KMS-11 (cell line): ENCODE measurements around the gene SLC35F3.

Experiments
- H2AFZ ChIP-seq: fragments of 200-600 bp; sonication (generic); 2 replicates; pipeline ENCODE4 v1.6.1; 2016; ENCODE audit warnings: antibody characterized with exemption, mixed run types, low read depth
- H3K27ac ChIP-seq: fragments of 200-600 bp; sonication (generic); 2 replicates; pipeline ENCODE4 v1.6.1; 2016; ENCODE audit warnings: mild to moderate bottlenecking, mixed run types
- H3K27me3 ChIP-seq: fragments of 200-600 bp; sonication (generic); 2 replicates; pipeline ENCODE4 v1.6.1; 2017; ENCODE audit warnings: mild to moderate bottlenecking, low read depth, mixed run types, moderate library complexity; ENCODE audit not compliant: insufficient read depth
- H3K36me3 ChIP-seq: fragments of 200-600 bp; sonication (generic); 2 replicates; pipeline ENCODE4 v1.6.1; 2017; ENCODE audit warnings: mild to moderate bottlenecking, mixed run types; ENCODE audit not compliant: insufficient read depth
- H3K4me1 ChIP-seq: fragments of 200-600 bp; sonication (generic); 2 replicates; pipeline ENCODE4 v1.6.1; 2016; ENCODE audit warnings: mild to moderate bottlenecking, low read depth, mixed run types; ENCODE audit not compliant: poor library complexity, severe bottlenecking
- H3K4me2 ChIP-seq: fragments of 200-600 bp; sonication (generic); 2 replicates; pipeline ENCODE4 v1.7.0; 2016; ENCODE audit warnings: mild to moderate bottlenecking, mixed run types
- H3K4me3 ChIP-seq: fragments of 200-600 bp; sonication (generic); IDR thresholded peaks from 2 replicates; pipeline ENCODE4 v1.6.1; 2017; ENCODE audit warnings: low read depth, low read length, mixed read lengths; ENCODE audit not compliant: insufficient read depth
- H3K79me2 ChIP-seq: fragments of 200-600 bp; sonication (generic); 2 replicates; pipeline ENCODE4 v1.6.1; 2016; ENCODE audit warnings: low read depth, mixed run types; ENCODE audit not compliant: insufficient read depth
- H3K9ac ChIP-seq: fragments of 200-600 bp; sonication (generic); 2 replicates; pipeline ENCODE4 v1.6.1; 2016; ENCODE audit warnings: mild to moderate bottlenecking, mixed run types
- H4K20me1 ChIP-seq: fragments of 200-600 bp; sonication (generic); 2 replicates; pipeline ENCODE4 v1.6.1; 2016; ENCODE audit warnings: mild to moderate bottlenecking, mixed run types; ENCODE audit not compliant: insufficient read depth
- TF ChIP-seq, protein P1 (sequence below): fragments of 200-600 bp; sonication (generic); conservative IDR thresholded peaks from 2 replicates; pipeline ENCODE4 v1.6.1; 2017; ENCODE audit warnings: low read depth, mild to moderate bottlenecking, antibody characterized with exemption, low read length, moderate library complexity, mixed read lengths

SLC35F3 gene

DNA sequence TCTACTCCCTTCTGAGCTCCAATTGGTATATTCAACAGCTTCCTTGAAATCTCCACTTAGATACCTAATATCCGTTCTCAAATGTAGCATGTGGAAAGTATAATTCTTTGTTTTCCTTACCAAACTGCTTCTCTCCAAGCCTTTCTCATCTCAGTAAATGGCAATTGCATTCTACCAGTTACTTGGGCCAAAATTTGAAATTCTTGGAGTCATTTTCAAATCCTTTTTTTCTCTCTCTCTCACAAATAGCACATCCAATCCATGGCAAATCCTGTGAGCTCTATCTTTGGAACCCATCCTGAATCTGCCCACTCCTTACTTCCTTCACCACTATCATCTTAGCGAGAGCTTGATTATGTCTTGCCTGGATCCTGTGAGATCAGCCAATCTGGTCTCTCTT lies 39.3 kb upstream of the SLC35F3 start:
- H3K36me3 ChIP-seq: no peaks in the 10 kb centered on the region
- no peaks in the 10 kb centered on the region for H4K20me1 ChIP-seq
- H3K27me3 ChIP-seq: no peaks in the 10 kb centered on the region
- H3K27ac ChIP-seq: no peak overlapping the region
- H3K4me1 ChIP-seq: peaks cover 4% of the 10 kb centered on the region
- H3K4me3 ChIP-seq: no peak overlapping the region
- H3K9ac ChIP-seq: no peak overlapping the region
- H3K79me2 ChIP-seq: no peaks in the 10 kb centered on the region
- TF ChIP-seq, protein P1, sequence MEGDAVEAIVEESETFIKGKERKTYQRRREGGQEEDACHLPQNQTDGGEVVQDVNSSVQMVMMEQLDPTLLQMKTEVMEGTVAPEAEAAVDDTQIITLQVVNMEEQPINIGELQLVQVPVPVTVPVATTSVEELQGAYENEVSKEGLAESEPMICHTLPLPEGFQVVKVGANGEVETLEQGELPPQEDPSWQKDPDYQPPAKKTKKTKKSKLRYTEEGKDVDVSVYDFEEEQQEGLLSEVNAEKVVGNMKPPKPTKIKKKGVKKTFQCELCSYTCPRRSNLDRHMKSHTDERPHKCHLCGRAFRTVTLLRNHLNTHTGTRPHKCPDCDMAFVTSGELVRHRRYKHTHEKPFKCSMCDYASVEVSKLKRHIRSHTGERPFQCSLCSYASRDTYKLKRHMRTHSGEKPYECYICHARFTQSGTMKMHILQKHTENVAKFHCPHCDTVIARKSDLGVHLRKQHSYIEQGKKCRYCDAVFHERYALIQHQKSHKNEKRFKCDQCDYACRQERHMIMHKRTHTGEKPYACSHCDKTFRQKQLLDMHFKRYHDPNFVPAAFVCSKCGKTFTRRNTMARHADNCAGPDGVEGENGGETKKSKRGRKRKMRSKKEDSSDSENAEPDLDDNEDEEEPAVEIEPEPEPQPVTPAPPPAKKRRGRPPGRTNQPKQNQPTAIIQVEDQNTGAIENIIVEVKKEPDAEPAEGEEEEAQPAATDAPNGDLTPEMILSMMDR: no peak
- H2AFZ ChIP-seq: no peak overlapping the region
- no peak overlapping the region for H3K4me2 ChIP-seq

DNA sequence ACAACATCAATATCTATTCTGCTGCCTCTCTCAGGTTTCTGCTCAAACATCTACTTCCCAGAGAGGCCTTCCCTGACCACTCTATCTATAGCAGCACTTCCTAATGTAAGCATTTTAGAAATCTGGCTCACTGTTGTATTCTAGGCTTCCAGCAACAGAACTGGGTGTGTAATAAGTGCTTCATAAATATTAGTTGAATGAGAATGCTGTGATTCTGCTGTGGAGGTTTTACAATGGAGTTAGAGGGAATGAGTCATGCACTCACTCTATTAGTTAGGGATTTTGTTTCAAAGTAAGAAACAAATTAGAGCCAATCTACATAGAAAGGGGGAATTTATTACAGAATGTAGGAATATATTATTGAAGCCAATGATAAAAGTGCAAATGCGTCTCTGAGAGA lies 38.6 kb upstream of the SLC35F3 start:
- no peaks in the 10 kb centered on the region for H4K20me1 ChIP-seq
- peaks cover 4% of the 10 kb centered on the region for H3K4me1 ChIP-seq
- H3K79me2 ChIP-seq: no peaks in the 10 kb centered on the region
- TF ChIP-seq, protein P1: no peak
- H3K4me2 ChIP-seq: no peak overlapping the region
- H3K27ac ChIP-seq: no peak overlapping the region
- no peaks in the 10 kb centered on the region for H3K27me3 ChIP-seq
- H3K4me3 ChIP-seq: no peak overlapping the region
- H3K36me3 ChIP-seq: no peaks in the 10 kb centered on the region
- H3K9ac ChIP-seq: no peak overlapping the region
- no peak overlapping the region for H2AFZ ChIP-seq

DNA sequence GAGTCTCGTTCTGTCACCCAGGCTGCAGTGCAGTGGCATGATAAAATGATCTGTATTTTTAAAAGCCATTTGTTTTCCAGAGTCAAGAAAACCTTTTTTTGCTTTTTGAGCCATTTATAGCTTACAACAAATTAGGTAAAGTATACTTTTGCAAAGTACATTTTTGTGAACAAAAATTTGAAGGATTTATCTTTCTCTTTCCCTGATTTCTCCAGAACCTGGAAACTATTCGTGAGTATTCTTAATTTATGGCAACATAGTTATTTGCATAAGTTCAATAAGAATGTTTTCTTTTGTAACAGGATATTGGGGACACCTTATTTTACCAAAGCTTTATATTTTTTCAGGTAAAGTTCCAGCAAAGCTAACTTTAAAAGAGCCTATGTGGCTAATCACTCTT lies 37.4 kb upstream of the SLC35F3 start:
- Histone ChIP-seq H3K36me3 (no peaks in the 10 kb centered on the region), H3K79me2 (no peaks in the 10 kb centered on the region), H2AFZ (no peak overlapping the region), H3K27ac (no peak overlapping the region), H3K9ac (no peak overlapping the region), H3K4me1 (peaks cover 4% of the 10 kb centered on the region), H4K20me1 (no peaks in the 10 kb centered on the region), H3K4me2 (no peak overlapping the region), H3K4me3 (no peak overlapping the region), H3K27me3 (no peaks in the 10 kb centered on the region)
- TF ChIP-seq, protein P1: no peak

DNA sequence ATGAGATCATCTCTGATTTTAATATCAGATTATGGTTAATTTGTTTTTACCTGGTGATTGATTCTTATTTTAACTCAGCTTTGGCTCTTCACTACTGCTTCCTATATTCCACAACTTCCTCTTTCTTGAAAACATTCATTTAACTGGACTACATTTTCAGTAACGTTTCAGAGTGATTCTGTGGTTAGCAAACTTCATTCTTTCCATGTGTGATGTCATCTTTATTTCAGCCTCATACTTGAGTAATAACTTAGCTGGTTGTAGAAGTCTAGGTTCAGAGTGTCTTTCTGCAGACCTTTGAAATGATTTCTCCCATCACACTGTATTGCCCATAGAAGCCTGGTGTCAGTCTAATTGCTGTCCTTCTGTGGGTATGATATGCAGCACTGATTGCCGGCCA lies 36.0 kb upstream of the SLC35F3 start:
- H2AFZ ChIP-seq: no peak overlapping the region
- no peak overlapping the region for H3K4me3 ChIP-seq
- H3K4me2 ChIP-seq: no peak overlapping the region
- peaks cover 4% of the 10 kb centered on the region for H3K4me1 ChIP-seq
- no peak overlapping the region for H3K27ac ChIP-seq
- H3K79me2 ChIP-seq: no peaks in the 10 kb centered on the region
- H3K9ac ChIP-seq: no peak overlapping the region
- TF ChIP-seq, protein P1: no peak
- H3K27me3 ChIP-seq: no peaks in the 10 kb centered on the region
- H4K20me1 ChIP-seq: no peaks in the 10 kb centered on the region
- H3K36me3 ChIP-seq: no peaks in the 10 kb centered on the region
